ENCODE data around the gene CALCB. TPM values are rescaled to one million over a fixed set of nuclear protein-coding genes. Genes with fewer than 3 reads are reported as not detected.

CALCB gene
- total RNA-seq, 2 donors from 2014 or later, result 4.2 to 11.5 TPM

- Histone ChIP-seq H3K27me3 (no peaks in the 10 kb centered on the region), H3K27ac (no peak overlapping the region), H3K4me1 (peaks cover 23% of the 10 kb centered on the region), H3K9me3 (no peaks in the 10 kb centered on the region), H3K36me3 (replicated peaks in 1 of 2; ENCODE audit: insufficient read depth in 1 of 2, low read depth in 2 of 2) (no peaks in the 10 kb centered on the region), H3K4me3 (no peak overlapping the region)
- ATAC-seq (no peak), DNase-seq (no peak)
- no peak for TF ChIP-seq CTCF (IDR thresholded peaks at IDR 0.05)
- no peak for TF ChIP-seq POLR2A (IDR thresholded peaks at IDR 0.05)
- WGBS, 2 donors, result 31 to 33% methylated on average over 4 of the region's 4 CpGs
- intact Hi-C loops (cut with DNase I), result loop anchor here (10.0 kb wide), 3 partner anchors 100 to 290 kb away; partner anchors contain the start of gene CALCA
Measured at GRCh38 chr11:15075162-15075526, 1.8 kb downstream of the CALCB start.

GRCh38 chr11:15091175-15091574, 17.8 kb downstream of the CALCB start:
- Histone ChIP-seq H3K27me3 (no peaks in the 10 kb centered on the region), H3K4me3 (no peak overlapping the region), H3K36me3 (replicated peaks in 1 of 2; ENCODE audit: insufficient read depth in 1 of 2, low read depth in 2 of 2) (no peaks in the 10 kb centered on the region), H3K9me3 (no peaks in the 10 kb centered on the region), H3K4me1 (no peaks in the 10 kb centered on the region), H3K27ac (no peak overlapping the region)
- DNase-seq (no peak), ATAC-seq (no peak)
- intact Hi-C loops (cut with DNase I), result no loop called here
- TF ChIP-seq POLR2A (IDR thresholded peaks at IDR 0.05), result no peak
- no peak for TF ChIP-seq CTCF (IDR thresholded peaks at IDR 0.05)

- H3K27ac ChIP-seq, result no peak overlapping the region
- no peak overlapping the region for H3K4me3 ChIP-seq
- no peaks in the 10 kb centered on the region for H3K9me3 ChIP-seq
- H3K36me3 ChIP-seq (replicated peaks in 1 of 2; ENCODE audit: insufficient read depth in 1 of 2, low read depth in 2 of 2), result no peaks in the 10 kb centered on the region
- WGBS, 2 donors, result 75 to 90% methylated on average over 1 of the region's 1 CpG
- no peak for TF ChIP-seq POLR2A (IDR thresholded peaks at IDR 0.05)
- TF ChIP-seq CTCF (IDR thresholded peaks at IDR 0.05), result no peak
- intact Hi-C loops (cut with DNase I), result no loop called here
- no peaks in the 10 kb centered on the region for H3K27me3 ChIP-seq
- no peak for ATAC-seq
- no peak for DNase-seq
- H3K4me1 ChIP-seq, result no peaks in the 10 kb centered on the region
Measured at GRCh38 chr11:15091625-15092024, 18.2 kb downstream of the CALCB start.

GRCh38 chr11:15093432-15093831, 20.0 kb downstream of the CALCB start:
- H3K4me1 ChIP-seq, result no peaks in the 10 kb centered on the region
- no peak overlapping the region for H3K27ac ChIP-seq
- TF ChIP-seq POLR2A (IDR thresholded peaks at IDR 0.05) (no peak), CTCF (IDR thresholded peaks at IDR 0.05) (no peak)
- 69 to 81% methylated on average over 2 of the region's 2 CpGs for WGBS, 2 donors
- ATAC-seq (no peak), DNase-seq (no peak)
- no peaks in the 10 kb centered on the region for H3K27me3 ChIP-seq
- no peaks in the 10 kb centered on the region for H3K9me3 ChIP-seq
- no peaks in the 10 kb centered on the region for H3K36me3 ChIP-seq (replicated peaks in 1 of 2; ENCODE audit: insufficient read depth in 1 of 2, low read depth in 2 of 2)
- no peak overlapping the region for H3K4me3 ChIP-seq
- intact Hi-C loops (cut with DNase I), result no loop called here

GRCh38 chr11:15095736-15096228, 22.4 kb downstream of the CALCB start:
- no peak for ATAC-seq
- no peaks in the 10 kb centered on the region for H3K9me3 ChIP-seq
- TF ChIP-seq POLR2A (IDR thresholded peaks at IDR 0.05) (no peak), CTCF (IDR thresholded peaks at IDR 0.05) (no peak)
- WGBS, 2 donors, result 92 to 98% methylated on average over 2 of the region's 2 CpGs
- H3K36me3 ChIP-seq (replicated peaks in 1 of 2; ENCODE audit: insufficient read depth in 1 of 2, low read depth in 2 of 2), result no peaks in the 10 kb centered on the region
- no peaks in the 10 kb centered on the region for H3K27me3 ChIP-seq
- no peak overlapping the region for H3K27ac ChIP-seq
- intact Hi-C loops (cut with DNase I), result no loop called here
- H3K4me3 ChIP-seq, result no peak overlapping the region
- DNase-seq, result no peak
- H3K4me1 ChIP-seq, result no peaks in the 10 kb centered on the region
